ENCODE measurements around the gene EEPD1. TPM values are rescaled to one million over a fixed set of nuclear protein-coding genes. Genes with fewer than 3 reads are reported as not detected.

Gene EEPD1
- total and polyA plus RNA-seq, 8 donors: 7.1 to 60.5 (median 10.0) TPM

GRCh38 chr7:36289833-36290661 lies 137.0 kb downstream of the EEPD1 start:
- no peaks in the 10 kb centered on the region for H3K9me3 ChIP-seq
- DNase-seq (peak; percentile 68 to 96 (median 90)), FAIRE-seq (no peak), ATAC-seq (peak; percentile 81 to 89 (median 88))
- peak overlapping the region; percentile 80 to 96 (median 92) for H3K27ac ChIP-seq
- H3K4me1 ChIP-seq: peaks cover 33 to 46% (median 34%) of the 10 kb centered on the region in 3 donors
- no peak overlapping the region for H3K4me3 ChIP-seq
- H3K36me3 ChIP-seq: no peaks in the 10 kb centered on the region
- no peaks in the 10 kb centered on the region for H3K27me3 ChIP-seq
- TF ChIP-seq CTCF (IDR thresholded peaks at IDR 0.05): no peak
- intact Hi-C loops (cut with DNase I): loop anchor here in 2 of 3 donors (5.0 to 10.0 kb wide), 3 partner anchors 135 to 303 kb away; partner anchors contain the start of gene EEPD1 (in 1 of the 2)
- 32 to 33% methylated on average over 7 of the region's 7 CpGs for WGBS, 2 donors

- ATAC-seq: peak; percentile 77 to 90 (median 83)
- peak overlapping the region; percentile 80 to 96 (median 92) for H3K27ac ChIP-seq
- H3K36me3 ChIP-seq: no peaks in the 10 kb centered on the region
- no peaks in the 10 kb centered on the region for H3K9me3 ChIP-seq
- H3K4me3 ChIP-seq: peak overlapping the region in 2 of 4 donors; percentile 28 to 30
- H3K4me1 ChIP-seq: peaks cover 32 to 34% (median 33%) of the 10 kb centered on the region in 3 donors
- DNase-seq: peak; percentile 82 to 94 (median 88)
- WGBS, 2 donors: 14 to 16% methylated on average over 18 of the region's 18 CpGs
- TF ChIP-seq CTCF (IDR thresholded peaks at IDR 0.05): peak; percentile 85 to 97 (median 96)
- peak; percentile 5 for FAIRE-seq
- no peaks in the 10 kb centered on the region for H3K27me3 ChIP-seq
- intact Hi-C loops (cut with DNase I): loop anchor here in 1 of 3 donors (5.0 kb wide), 2 partner anchors 209 to 304 kb away; no protein-coding TSS in a partner anchor
Measured at GRCh38 chr7:36291387-36292316, 138.6 kb downstream of the EEPD1 start.

- no peak for FAIRE-seq
- no peaks in the 10 kb centered on the region for H3K9me3 ChIP-seq
- 68 to 81% methylated on average over 5 of the region's 5 CpGs for WGBS, 2 donors
- intact Hi-C loops (cut with DNase I): no loop called here
- no peak for DNase-seq
- no peak for TF ChIP-seq CTCF (IDR thresholded peaks at IDR 0.05)
- H3K4me1 ChIP-seq: peaks cover 20 to 24% (median 20%) of the 10 kb centered on the region in 3 donors
- no peak overlapping the region for H3K4me3 ChIP-seq
- H3K36me3 ChIP-seq: peaks cover 0 to 4% (median 0%) of the 10 kb centered on the region in 3 donors
- no peak overlapping the region for H3K27ac ChIP-seq
- ATAC-seq: no peak
- H3K27me3 ChIP-seq: no peaks in the 10 kb centered on the region
Measured at GRCh38 chr7:36295090-36295489, 142.0 kb downstream of the EEPD1 start.

- Histone ChIP-seq H3K27ac (no peak overlapping the region), H3K4me3 (no peak overlapping the region), H3K27me3 (no peaks in the 10 kb centered on the region), H3K36me3 (peaks cover 0 to 4% (median 0%) of the 10 kb centered on the region in 3 donors), H3K9me3 (no peaks in the 10 kb centered on the region), H3K4me1 (peaks cover 11 to 14% (median 11%) of the 10 kb centered on the region in 3 donors)
- 95 to 98% methylated on average over 1 of the region's 1 CpG for WGBS, 2 donors
- DNase-seq: no peak
- no peak for TF ChIP-seq CTCF (IDR thresholded peaks at IDR 0.05)
- ATAC-seq: no peak
- intact Hi-C loops (cut with DNase I): no loop called here
- FAIRE-seq: no peak
Measured at GRCh38 chr7:36296284-36296683, 143.2 kb downstream of the EEPD1 start.
